ENCODE results near the gene CTNNA3. TPM values are rescaled to one million over a fixed set of nuclear protein-coding genes. Genes with fewer than 3 reads are reported as not detected.

CTNNA3 gene
- total and polyA plus RNA-seq, 7 donors, result under 0.01 to 4.6 (median 2.4) TPM; not detected in 1

- Histone ChIP-seq H3K9me3 (no peaks in the 10 kb centered on the region), H3K36me3 (no peaks in the 10 kb centered on the region)
- intact Hi-C loops (cut with DNase I), result no loop called here
Measured at GRCh38 chr10:66983475-66983818, 712.5 kb downstream of the CTNNA3 start.

GRCh38 chr10:66982792-66983474, 713.1 kb downstream of the CTNNA3 start:
- no peaks in the 10 kb centered on the region for H3K27me3 ChIP-seq
- intact Hi-C loops (cut with DNase I), result no loop called here
- no peaks in the 10 kb centered on the region for H3K4me1 ChIP-seq
- no peak overlapping the region for H3K27ac ChIP-seq
- no peak for DNase-seq
- H3K9me3 ChIP-seq, result no peaks in the 10 kb centered on the region
- no peak for TF ChIP-seq EP300 (IDR thresholded peaks at IDR 0.05)
- TF ChIP-seq POLR2A (IDR thresholded peaks at IDR 0.05), result no peak
- no peak for TF ChIP-seq CTCF (IDR thresholded peaks at IDR 0.05)
- no peak for TF ChIP-seq POLR2AphosphoS5 (IDR thresholded peaks at IDR 0.05)
- no peak overlapping the region for H3K4me3 ChIP-seq
- 18 to 53% methylated on average over 6 of the region's 6 CpGs for WGBS, 2 donors
- H3K36me3 ChIP-seq, result no peaks in the 10 kb centered on the region

More at GRCh38 chr10:66983475-66983818, 712.5 kb downstream of the CTNNA3 start:
- H3K4me1 ChIP-seq, result no peaks in the 10 kb centered on the region
- no peak overlapping the region for H3K27ac ChIP-seq
- no peak for DNase-seq
- H3K4me3 ChIP-seq, result no peak overlapping the region
- no peaks in the 10 kb centered on the region for H3K27me3 ChIP-seq
- TF ChIP-seq CTCF (IDR thresholded peaks at IDR 0.05), result no peak
- no peak for TF ChIP-seq POLR2AphosphoS5 (IDR thresholded peaks at IDR 0.05)
- no peak for TF ChIP-seq EP300 (IDR thresholded peaks at IDR 0.05)
- TF ChIP-seq POLR2A (IDR thresholded peaks at IDR 0.05), result no peak

- no peak for DNase-seq
- Histone ChIP-seq H3K27me3 (no peaks in the 10 kb centered on the region), H3K4me1 (no peaks in the 10 kb centered on the region), H3K27ac (no peak overlapping the region), H3K36me3 (no peaks in the 10 kb centered on the region), H3K9me3 (no peaks in the 10 kb centered on the region), H3K4me3 (no peak overlapping the region)
- WGBS, 2 donors, result 90 to 95% methylated on average over 1 of the region's 1 CpG
- TF ChIP-seq CTCF (IDR thresholded peaks at IDR 0.05) (no peak), POLR2AphosphoS5 (IDR thresholded peaks at IDR 0.05) (no peak), POLR2A (IDR thresholded peaks at IDR 0.05) (no peak), EP300 (IDR thresholded peaks at IDR 0.05) (no peak)
- intact Hi-C loops (cut with DNase I), result no loop called here
Measured at GRCh38 chr10:66982053-66982420, 714.0 kb downstream of the CTNNA3 start.

- 79 to 82% methylated on average over 3 of the region's 3 CpGs for WGBS, 2 donors
- Histone ChIP-seq H3K36me3 (no peaks in the 10 kb centered on the region), H3K27ac (no peak overlapping the region), H3K4me1 (no peaks in the 10 kb centered on the region), H3K4me3 (no peak overlapping the region), H3K9me3 (no peaks in the 10 kb centered on the region), H3K27me3 (no peaks in the 10 kb centered on the region)
- TF ChIP-seq EP300 (IDR thresholded peaks at IDR 0.05) (no peak), POLR2A (IDR thresholded peaks at IDR 0.05) (no peak), CTCF (IDR thresholded peaks at IDR 0.05) (no peak), POLR2AphosphoS5 (IDR thresholded peaks at IDR 0.05) (no peak)
- no peak for DNase-seq
- intact Hi-C loops (cut with DNase I), result no loop called here
Measured at GRCh38 chr10:66981361-66982052, 714.5 kb downstream of the CTNNA3 start.
